ENCODE results near the gene RNF212B. TPM values are rescaled to one million over a fixed set of nuclear protein-coding genes. Genes with fewer than 3 reads are reported as not detected.

RNF212B gene
- total and polyA plus RNA-seq, 2 of the 13 experiments (the other 11 are each of a cell fraction or from before 2014, with no cell fraction given) = 0.05 TPM; not detected in 1

DNA sequence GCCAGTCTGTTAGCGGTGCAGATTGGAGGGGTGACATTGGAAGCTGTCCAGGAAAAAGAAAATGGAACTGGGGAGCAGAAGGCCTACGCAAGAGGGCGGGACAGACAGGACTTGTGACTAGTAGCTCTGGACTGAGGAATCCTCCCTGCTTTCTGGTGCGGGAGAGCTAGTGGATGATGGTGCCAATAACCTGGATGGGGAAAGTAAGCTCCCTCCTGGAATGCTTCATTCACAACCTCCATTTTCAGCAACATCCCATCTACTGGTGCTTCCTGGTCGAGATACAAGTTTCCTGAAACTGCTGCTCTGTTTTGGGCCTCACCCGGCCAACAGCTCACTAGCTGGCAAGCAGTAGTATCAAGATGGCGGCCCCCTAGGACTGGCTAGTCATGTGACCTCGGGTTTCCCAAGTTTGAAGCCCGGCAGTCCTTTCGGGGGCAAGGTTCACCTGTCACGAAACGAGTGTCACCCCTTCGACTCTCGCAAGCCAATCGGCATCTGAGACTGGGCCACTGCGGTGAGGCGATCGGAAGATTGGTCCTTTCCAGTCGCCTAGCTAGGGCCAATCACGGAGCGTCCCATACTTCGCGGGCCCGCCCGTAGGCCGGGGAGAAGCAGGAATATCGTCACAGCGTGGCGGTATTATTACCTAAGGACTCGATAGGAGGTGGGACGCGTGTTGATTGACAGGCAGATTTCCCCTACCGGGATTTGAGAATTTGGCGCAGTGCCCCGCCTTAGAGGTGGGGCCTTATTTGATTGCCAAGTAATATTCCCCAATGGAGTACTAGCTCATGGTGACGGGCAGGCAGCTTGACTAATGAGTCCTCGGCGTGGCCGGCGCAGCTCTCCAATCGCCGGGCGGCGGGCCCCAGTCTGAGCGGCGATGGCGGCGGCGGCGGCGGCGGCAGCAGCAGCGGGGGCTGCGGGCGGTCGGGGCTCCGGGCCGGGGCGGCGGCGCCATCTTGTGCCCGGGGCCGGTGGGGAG, 83.1 kb downstream of the RNF212B start, which contains the start of gene PABPN1 (continued):
- no peak for TF ChIP-seq NONO (IDR thresholded peaks at IDR 0.05)
- TF ChIP-seq NONO (CRISPR knock-in tag; conservative IDR thresholded peaks at IDR 0.05) = peak; percentile 99
- peak; percentile 91; the same call in 1 of the 2 replicates for TF ChIP-seq TP53 (CRISPR knock-in tag; conservative IDR thresholded peaks at IDR 0.05)
- TF ChIP-seq CC2D1A (CRISPR knock-in tag; IDR thresholded peaks at IDR 0.05) = no peak; the same call in 1 of the 2 replicates
- TF ChIP-seq, protein P1, sequence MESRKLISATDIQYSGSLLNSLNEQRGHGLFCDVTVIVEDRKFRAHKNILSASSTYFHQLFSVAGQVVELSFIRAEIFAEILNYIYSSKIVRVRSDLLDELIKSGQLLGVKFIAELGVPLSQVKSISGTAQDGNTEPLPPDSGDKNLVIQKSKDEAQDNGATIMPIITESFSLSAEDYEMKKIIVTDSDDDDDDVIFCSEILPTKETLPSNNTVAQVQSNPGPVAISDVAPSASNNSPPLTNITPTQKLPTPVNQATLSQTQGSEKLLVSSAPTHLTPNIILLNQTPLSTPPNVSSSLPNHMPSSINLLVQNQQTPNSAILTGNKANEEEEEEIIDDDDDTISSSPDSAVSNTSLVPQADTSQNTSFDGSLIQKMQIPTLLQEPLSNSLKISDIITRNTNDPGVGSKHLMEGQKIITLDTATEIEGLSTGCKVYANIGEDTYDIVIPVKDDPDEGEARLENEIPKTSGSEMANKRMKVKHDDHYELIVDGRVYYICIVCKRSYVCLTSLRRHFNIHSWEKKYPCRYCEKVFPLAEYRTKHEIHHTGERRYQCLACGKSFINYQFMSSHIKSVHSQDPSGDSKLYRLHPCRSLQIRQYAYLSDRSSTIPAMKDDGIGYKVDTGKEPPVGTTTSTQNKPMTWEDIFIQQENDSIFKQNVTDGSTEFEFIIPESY (CRISPR knock-in tag; IDR thresholded peaks at IDR 0.05) = peak; percentile 54; the same call in 1 of the 2 replicates
- TF ChIP-seq NFKB2 (CRISPR knock-in tag; IDR thresholded peaks at IDR 0.05; ENCODE audit: borderline replicate concordance) = peak; percentile 97
- peak; percentile 82 for TF ChIP-seq KMT2A (CRISPR knock-in tag; IDR thresholded peaks at IDR 0.05)
- TF ChIP-seq MTF2 (CRISPR knock-in tag; IDR thresholded peaks at IDR 0.05; ENCODE audit: borderline replicate concordance) = no peak
- TF ChIP-seq NR2F1 (CRISPR knock-in tag; IDR thresholded peaks at IDR 0.05) = peak; percentile 52 to 71; a peak in 2 of 4 replicates
- no peak for TF ChIP-seq MTA1 (CRISPR knock-in tag; IDR thresholded peaks at IDR 0.05; ENCODE audit: borderline replicate concordance)
- no peak; the same call in 1 of the 2 replicates for TF ChIP-seq ZSCAN21 (CRISPR knock-in tag; IDR thresholded peaks at IDR 0.05; ENCODE audit: borderline replicate concordance)
- TF ChIP-seq MXD4 (CRISPR knock-in tag; IDR thresholded peaks at IDR 0.05) = peak; percentile 95
- peak; percentile 91 for TF ChIP-seq ISL2 (CRISPR knock-in tag; IDR thresholded peaks at IDR 0.05)
- TF ChIP-seq, protein P2, sequence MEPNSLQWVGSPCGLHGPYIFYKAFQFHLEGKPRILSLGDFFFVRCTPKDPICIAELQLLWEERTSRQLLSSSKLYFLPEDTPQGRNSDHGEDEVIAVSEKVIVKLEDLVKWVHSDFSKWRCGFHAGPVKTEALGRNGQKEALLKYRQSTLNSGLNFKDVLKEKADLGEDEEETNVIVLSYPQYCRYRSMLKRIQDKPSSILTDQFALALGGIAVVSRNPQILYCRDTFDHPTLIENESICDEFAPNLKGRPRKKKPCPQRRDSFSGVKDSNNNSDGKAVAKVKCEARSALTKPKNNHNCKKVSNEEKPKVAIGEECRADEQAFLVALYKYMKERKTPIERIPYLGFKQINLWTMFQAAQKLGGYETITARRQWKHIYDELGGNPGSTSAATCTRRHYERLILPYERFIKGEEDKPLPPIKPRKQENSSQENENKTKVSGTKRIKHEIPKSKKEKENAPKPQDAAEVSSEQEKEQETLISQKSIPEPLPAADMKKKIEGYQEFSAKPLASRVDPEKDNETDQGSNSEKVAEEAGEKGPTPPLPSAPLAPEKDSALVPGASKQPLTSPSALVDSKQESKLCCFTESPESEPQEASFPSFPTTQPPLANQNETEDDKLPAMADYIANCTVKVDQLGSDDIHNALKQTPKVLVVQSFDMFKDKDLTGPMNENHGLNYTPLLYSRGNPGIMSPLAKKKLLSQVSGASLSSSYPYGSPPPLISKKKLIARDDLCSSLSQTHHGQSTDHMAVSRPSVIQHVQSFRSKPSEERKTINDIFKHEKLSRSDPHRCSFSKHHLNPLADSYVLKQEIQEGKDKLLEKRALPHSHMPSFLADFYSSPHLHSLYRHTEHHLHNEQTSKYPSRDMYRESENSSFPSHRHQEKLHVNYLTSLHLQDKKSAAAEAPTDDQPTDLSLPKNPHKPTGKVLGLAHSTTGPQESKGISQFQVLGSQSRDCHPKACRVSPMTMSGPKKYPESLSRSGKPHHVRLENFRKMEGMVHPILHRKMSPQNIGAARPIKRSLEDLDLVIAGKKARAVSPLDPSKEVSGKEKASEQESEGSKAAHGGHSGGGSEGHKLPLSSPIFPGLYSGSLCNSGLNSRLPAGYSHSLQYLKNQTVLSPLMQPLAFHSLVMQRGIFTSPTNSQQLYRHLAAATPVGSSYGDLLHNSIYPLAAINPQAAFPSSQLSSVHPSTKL (CRISPR knock-in tag; IDR thresholded peaks at IDR 0.05) = peak; percentile 89
- TF ChIP-seq KDM1A (CRISPR knock-in tag; IDR thresholded peaks at IDR 0.05) = peak; percentile 7; the same call in 1 of the 2 replicates
- TF ChIP-seq ZNF549 (CRISPR knock-in tag; IDR thresholded peaks at IDR 0.05) = no peak
- peak; percentile 54; the same call in 1 of the 2 replicates for TF ChIP-seq HHEX (CRISPR knock-in tag; IDR thresholded peaks at IDR 0.05)
- no peak for TF ChIP-seq NFIC (IDR thresholded peaks at IDR 0.05; ENCODE audit: low read length)
- TF ChIP-seq, protein P3, sequence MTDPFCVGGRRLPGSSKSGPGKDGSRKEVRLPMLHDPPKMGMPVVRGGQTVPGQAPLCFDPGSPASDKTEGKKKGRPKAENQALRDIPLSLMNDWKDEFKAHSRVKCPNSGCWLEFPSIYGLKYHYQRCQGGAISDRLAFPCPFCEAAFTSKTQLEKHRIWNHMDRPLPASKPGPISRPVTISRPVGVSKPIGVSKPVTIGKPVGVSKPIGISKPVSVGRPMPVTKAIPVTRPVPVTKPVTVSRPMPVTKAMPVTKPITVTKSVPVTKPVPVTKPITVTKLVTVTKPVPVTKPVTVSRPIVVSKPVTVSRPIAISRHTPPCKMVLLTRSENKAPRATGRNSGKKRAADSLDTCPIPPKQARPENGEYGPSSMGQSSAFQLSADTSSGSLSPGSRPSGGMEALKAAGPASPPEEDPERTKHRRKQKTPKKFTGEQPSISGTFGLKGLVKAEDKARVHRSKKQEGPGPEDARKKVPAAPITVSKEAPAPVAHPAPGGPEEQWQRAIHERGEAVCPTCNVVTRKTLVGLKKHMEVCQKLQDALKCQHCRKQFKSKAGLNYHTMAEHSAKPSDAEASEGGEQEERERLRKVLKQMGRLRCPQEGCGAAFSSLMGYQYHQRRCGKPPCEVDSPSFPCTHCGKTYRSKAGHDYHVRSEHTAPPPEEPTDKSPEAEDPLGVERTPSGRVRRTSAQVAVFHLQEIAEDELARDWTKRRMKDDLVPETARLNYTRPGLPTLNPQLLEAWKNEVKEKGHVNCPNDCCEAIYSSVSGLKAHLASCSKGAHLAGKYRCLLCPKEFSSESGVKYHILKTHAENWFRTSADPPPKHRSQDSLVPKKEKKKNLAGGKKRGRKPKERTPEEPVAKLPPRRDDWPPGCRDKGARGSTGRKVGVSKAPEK (CRISPR knock-in tag; IDR thresholded peaks at IDR 0.05; ENCODE audit: borderline replicate concordance) = 0 out of 2 replicates have a peak, but pooled peaks have one; percentile 15
- TF ChIP-seq ZNF746 (CRISPR knock-in tag; IDR thresholded peaks at IDR 0.05) = peak; percentile 92

Measured in HepG2 (cell line).